HL-60 (cell line): Measurements from ENCODE around the gene TMX3.

Experiments
- DNase-seq, 2 experiments: peaks; one replicate each; pipeline ENCODE4 v3.0.0-alpha.2; 2010 to 2020; ENCODE audit warnings: low read depth in 1 of 2, low spot score in 1 of 2
- H3K27ac ChIP-seq: fragments of 250-450 bp; sonication (Bioruptor Pico); replicated peaks from 2 replicates; pipeline ENCODE4 v1.5.1; 2020; ENCODE audit warnings: mild to moderate bottlenecking, moderate library complexity
- H3K27me3 ChIP-seq: fragments of 250-450 bp; sonication (Bioruptor Pico); 2 replicates; pipeline ENCODE4 v1.5.1; 2021; ENCODE audit warnings: mild to moderate bottlenecking, moderate library complexity; ENCODE audit not compliant: insufficient read depth, poor library complexity, severe bottlenecking
- H3K4me3 ChIP-seq: replicated peaks from 2 replicates; pipeline ENCODE4 v1.5.1; 2011; ENCODE audit warnings: mild to moderate bottlenecking, control low read depth, low read length; ENCODE audit not compliant: insufficient read depth
- CTCF ChIP-seq: IDR thresholded peaks from one replicate; pipeline ENCODE4 v1.5.1; 2011; ENCODE audit warnings: low read length, control low read depth, inconsistent platforms; ENCODE audit not compliant: insufficient read depth
- GABPA ChIP-seq: IDR thresholded peaks from 2 replicates; pipeline ENCODE4 v1.6.1; 2012; ENCODE audit warnings: low read depth
- POLR2AphosphoS5 ChIP-seq: IDR thresholded peaks from 2 replicates; pipeline ENCODE4 v1.6.1; 2012; ENCODE audit warnings: low read depth
- SPI1 ChIP-seq: IDR thresholded peaks from 2 replicates; pipeline ENCODE4 v1.6.1; 2012; ENCODE audit warnings: low read depth, mild to moderate bottlenecking, borderline replicate concordance
- TF ChIP-seq, protein P1 (sequence below): IDR thresholded peaks from 2 replicates; pipeline ENCODE4 v1.6.1; 2012; ENCODE audit warnings: low read depth; ENCODE audit not compliant: insufficient replicate concordance

Gene TMX3

GRCh38 chr18:68739462-68739861, 24.6 kb upstream of the TMX3 start:
- DNase-seq = no peak
- Histone ChIP-seq H3K27ac (no peak overlapping the region), H3K4me3 (no peak overlapping the region), H3K27me3 (no peaks in the 10 kb centered on the region)
- TF ChIP-seq, protein P1, sequence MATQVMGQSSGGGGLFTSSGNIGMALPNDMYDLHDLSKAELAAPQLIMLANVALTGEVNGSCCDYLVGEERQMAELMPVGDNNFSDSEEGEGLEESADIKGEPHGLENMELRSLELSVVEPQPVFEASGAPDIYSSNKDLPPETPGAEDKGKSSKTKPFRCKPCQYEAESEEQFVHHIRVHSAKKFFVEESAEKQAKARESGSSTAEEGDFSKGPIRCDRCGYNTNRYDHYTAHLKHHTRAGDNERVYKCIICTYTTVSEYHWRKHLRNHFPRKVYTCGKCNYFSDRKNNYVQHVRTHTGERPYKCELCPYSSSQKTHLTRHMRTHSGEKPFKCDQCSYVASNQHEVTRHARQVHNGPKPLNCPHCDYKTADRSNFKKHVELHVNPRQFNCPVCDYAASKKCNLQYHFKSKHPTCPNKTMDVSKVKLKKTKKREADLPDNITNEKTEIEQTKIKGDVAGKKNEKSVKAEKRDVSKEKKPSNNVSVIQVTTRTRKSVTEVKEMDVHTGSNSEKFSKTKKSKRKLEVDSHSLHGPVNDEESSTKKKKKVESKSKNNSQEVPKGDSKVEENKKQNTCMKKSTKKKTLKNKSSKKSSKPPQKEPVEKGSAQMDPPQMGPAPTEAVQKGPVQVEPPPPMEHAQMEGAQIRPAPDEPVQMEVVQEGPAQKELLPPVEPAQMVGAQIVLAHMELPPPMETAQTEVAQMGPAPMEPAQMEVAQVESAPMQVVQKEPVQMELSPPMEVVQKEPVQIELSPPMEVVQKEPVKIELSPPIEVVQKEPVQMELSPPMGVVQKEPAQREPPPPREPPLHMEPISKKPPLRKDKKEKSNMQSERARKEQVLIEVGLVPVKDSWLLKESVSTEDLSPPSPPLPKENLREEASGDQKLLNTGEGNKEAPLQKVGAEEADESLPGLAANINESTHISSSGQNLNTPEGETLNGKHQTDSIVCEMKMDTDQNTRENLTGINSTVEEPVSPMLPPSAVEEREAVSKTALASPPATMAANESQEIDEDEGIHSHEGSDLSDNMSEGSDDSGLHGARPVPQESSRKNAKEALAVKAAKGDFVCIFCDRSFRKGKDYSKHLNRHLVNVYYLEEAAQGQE = no peak
- TF ChIP-seq POLR2AphosphoS5 = no peak
- TF ChIP-seq CTCF = no peak
- no peak for TF ChIP-seq SPI1
- no peak for TF ChIP-seq GABPA

GRCh38 chr18:68738564-68738963, 23.7 kb upstream of the TMX3 start:
- no peak for TF ChIP-seq POLR2AphosphoS5
- TF ChIP-seq GABPA = no peak
- no peak for TF ChIP-seq CTCF
- TF ChIP-seq, protein P1 = no peak
- TF ChIP-seq SPI1 = no peak
- Histone ChIP-seq H3K27me3 (no peaks in the 10 kb centered on the region), H3K4me3 (no peak overlapping the region), H3K27ac (no peak overlapping the region)
- DNase-seq = no peak

DNA sequence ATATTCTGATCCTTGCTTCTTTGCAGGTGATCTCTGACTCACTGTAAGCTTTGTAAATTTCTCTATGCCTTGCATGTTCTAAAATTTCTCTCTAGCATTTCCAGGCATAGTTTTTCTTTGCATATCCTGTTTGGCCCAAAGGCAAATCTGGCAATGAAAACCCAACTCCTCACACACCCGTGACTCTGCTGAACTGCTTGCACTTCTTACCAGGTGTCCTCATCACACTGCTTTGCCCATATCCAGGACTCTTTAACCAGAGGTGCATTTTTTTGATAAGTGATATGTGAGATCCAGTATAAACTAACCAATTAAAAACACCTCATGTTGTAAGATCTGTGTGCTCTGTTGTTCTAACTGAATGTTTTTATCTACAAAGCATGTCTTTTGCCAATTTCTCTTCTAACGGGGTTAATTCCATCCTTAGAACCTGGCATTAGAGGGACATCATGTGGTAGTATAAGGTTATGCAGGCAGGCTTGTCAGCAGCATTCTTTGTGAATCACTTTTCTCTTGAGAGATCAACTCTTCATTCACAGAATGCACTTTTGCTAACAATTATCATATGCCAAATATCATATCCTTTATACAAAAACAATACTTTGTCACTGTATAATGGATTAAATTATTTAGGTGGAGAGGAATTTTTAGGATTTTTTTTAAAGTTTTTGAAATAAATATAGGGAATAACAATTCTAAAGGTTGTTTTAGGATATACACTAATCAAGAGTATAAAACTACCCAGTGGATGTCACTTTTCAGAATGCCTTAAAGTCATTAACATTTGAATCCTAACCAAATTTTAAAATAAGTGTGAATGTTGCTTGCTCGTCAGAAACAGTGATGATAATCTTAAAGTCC, 20.8 kb upstream of the TMX3 start:
- no peak for TF ChIP-seq SPI1
- peak; percentile 96 for TF ChIP-seq CTCF
- Histone ChIP-seq H3K27ac (no peak overlapping the region), H3K27me3 (no peaks in the 10 kb centered on the region), H3K4me3 (no peak overlapping the region)
- DNase-seq = peak in 1 of 2 experiments; percentile 38

GRCh38 chr18:68734308-68734707, 19.4 kb upstream of the TMX3 start:
- no peak for DNase-seq
- Histone ChIP-seq H3K27ac (no peak overlapping the region), H3K27me3 (no peaks in the 10 kb centered on the region), H3K4me3 (no peak overlapping the region)
- TF ChIP-seq, protein P1 = no peak
- TF ChIP-seq GABPA = no peak
- TF ChIP-seq POLR2AphosphoS5 = no peak
- no peak for TF ChIP-seq SPI1
- no peak for TF ChIP-seq CTCF
